Ecto neural progenitor cell (in vitro differentiated cells): ENCODE results near the gene UGP2.
A peak's percentile ranks its signal among the peaks of the same experiment; 100 is the strongest.
"Not testable (repeated sequence)": the region's sequence is repeated elsewhere in the genome, so short reads cannot be mapped to it uniquely, and the experiment has no call there.

ENCODE experiments used
- DNase-seq: peaks from one replicate; pipeline ENCODE4 v3.0.0-alpha.2; 2018; ENCODE audit warnings: low spot score

The UGP2 gene

DNA sequence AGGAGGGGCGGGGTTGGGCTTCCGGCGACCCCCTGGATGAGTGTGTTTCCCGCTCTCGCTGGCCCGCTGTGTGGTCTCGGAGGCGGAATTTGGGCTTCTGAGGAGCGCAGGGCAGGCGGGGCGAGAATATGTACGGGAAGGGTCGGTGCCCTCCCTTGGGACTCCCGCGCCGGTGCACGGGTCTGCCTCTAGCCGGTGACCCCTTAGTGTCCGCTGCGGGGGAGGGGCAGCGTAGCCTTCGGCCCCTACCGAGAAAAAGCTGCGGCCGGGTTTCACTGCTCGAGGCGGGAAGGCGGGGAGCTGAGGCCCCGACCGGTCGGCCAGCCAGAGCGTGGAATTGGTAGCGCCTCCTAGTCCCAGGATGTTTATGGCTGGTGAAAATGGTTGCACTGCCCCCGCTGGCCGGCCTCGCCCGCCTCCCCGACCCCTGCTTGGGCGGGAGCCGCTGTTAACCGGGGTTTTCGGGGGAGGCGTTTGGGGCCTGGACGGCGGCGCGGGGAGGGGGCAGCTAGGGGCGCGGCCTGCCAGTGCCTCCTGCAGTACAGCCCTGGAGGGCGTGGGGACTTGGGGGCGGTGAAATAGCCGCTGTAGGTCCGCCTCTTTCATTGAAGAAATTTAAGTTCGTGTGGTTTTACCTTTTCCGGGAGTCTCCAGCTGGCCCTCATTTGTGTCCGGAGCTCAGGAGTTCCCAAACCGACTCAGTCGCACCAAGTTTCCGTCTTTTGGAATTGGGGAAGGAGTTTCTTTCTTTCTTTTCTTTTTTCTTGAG lies at the start of gene UGP2:
UGP2 (plus strand) TSS at position 643 of the 769 bp plus-strand sequence. CDS start 290 bp downstream, outside the sequence.
- DNase-seq, result peak; percentile 93

DNA sequence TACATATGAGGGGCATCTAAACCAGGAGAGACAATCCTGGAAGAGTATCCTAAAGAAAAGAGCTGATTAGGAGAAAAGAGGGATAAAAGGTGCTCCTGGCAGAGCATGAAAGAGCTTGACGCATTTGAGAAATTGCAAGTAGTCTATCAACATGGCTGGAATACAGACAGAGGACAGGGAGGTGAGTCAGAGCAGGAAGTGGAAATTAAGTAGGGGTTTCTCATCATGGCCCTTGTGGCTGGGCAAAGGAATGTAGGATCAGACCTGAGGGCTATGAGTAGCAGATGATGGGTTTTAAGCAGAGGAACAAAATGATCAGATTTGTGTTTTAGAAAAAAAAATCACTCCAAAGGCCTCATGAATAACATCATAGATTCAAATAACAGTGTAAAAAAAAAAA lies 49.2 kb upstream of the UGP2 start:
- DNase-seq, result no peak

GRCh38 chr2:63796366-63796765 lies 45.3 kb upstream of the UGP2 start:
- DNase-seq, result no peak

- DNase-seq, result no peak
Measured at GRCh38 chr2:63796796-63797195, 44.9 kb upstream of the UGP2 start.

DNA sequence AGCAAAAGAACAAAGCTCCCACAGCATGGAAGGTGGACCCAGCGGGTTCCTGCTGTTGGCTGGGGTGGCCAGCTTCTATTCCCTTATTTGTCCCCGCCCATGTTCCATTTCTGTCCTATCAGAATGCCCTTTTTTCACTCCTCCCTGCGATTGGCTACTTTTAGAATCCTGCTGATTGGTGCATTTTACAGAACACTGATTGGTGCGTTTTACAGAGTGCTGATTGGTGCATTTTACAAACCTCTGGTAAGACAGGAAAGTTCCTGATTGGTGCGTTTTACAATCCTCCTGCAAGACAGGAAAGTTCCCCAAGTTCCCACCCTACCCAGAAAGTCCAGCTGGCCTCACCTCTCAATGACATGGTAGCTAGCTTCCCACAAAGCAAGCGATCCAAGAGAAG lies 40.2 kb upstream of the UGP2 start:
- DNase-seq, result no peak

DNA sequence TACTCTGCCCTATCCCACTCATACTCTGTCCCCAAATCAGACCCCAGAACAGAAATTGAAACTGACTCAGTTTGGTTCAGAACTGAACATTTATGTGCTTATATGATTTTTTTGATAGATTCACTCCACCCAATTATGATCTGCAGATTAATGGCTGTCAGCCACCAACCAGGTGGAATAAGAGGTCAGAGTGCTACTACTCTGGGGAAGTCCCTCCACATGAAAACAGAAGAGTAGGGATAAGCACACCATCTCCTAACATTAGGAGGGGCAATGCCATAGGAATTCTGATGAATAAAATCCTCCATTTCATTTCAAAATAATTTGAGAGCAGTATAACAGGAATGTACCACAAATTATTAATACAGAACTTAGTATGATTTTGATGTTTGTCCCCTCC lies 36.3 kb upstream of the UGP2 start:
- no peak for DNase-seq

GRCh38 chr2:63808036-63808435 lies 33.7 kb upstream of the UGP2 start:
- DNase-seq, result not testable (repeated sequence)

GRCh38 chr2:63808911-63809310 lies 32.8 kb upstream of the UGP2 start:
- DNase-seq, result not testable (repeated sequence)

GRCh38 chr2:63811063-63811462 lies 30.6 kb upstream of the UGP2 start:
- no peak for DNase-seq

GRCh38 chr2:63811870-63812269 lies 29.8 kb upstream of the UGP2 start:
- not testable (repeated sequence) for DNase-seq

- DNase-seq, result no peak
Measured at GRCh38 chr2:63814114-63814513, 27.6 kb upstream of the UGP2 start.

GRCh38 chr2:63817382-63817781 lies 24.3 kb upstream of the UGP2 start:
- no peak for DNase-seq

GRCh38 chr2:63818271-63818670 lies 23.4 kb upstream of the UGP2 start:
- DNase-seq, result no peak

DNA sequence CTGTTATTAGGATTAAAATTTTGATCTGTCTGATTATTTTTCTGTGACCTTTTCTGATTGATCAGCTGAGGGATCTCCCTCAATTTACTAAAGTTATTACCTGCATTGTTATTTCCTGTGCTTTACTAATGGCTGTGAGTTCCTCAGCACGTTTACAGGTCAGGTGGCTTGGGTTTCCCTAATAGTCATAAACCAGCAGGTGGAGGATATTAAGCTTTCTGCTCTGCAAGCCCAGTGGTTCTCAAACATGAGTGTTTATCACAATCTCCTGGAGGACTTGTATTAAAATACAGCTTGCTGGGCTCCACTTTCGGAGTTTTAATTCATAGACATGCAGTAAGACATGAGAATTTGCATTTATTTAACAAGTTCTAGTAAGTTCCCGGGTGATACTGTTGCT lies 22.4 kb upstream of the UGP2 start:
- no peak for DNase-seq

GRCh38 chr2:63819765-63820717 lies 21.7 kb upstream of the UGP2 start:
- no peak for DNase-seq

DNA sequence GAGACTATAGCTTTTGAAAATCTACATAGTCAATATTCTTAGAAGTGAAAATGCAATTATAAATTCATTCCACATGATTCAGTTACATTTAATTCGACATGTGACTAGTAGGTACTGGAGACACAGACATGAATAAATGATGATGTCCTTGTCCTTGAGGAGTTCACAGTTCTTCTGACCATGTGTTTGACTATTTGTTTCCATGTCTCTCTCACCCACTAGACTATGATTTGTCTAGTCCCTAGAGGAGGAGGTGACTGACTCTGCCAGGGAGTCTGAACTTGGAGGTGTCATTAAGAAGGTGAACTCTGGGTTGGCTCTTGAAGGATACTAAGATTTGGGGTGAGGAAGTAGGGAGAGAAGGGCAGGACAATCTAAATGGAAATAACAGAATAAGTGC lies 20.7 kb upstream of the UGP2 start:
- no peak for DNase-seq

GRCh38 chr2:63821396-63821795 lies 20.3 kb upstream of the UGP2 start:
- DNase-seq, result no peak

DNA sequence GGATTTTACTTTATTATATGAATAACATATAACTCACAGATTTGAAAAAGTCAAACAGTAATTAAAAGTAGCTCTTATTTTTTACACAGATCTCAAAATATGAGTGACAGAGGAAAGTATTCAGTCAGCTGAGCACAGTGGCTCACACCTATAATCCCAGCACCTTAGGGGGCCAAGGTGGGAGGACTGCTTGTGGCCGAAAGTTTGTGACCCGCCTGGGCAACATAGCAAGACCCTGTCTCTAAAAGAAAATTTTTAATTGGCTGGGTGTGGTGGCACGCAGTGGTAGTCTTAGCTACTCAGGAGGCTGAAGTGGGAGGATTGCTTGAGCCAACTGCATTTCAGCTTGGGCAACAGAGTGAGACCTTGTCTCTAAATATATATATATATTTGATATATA lies 19.2 kb upstream of the UGP2 start:
- DNase-seq, result no peak

DNA sequence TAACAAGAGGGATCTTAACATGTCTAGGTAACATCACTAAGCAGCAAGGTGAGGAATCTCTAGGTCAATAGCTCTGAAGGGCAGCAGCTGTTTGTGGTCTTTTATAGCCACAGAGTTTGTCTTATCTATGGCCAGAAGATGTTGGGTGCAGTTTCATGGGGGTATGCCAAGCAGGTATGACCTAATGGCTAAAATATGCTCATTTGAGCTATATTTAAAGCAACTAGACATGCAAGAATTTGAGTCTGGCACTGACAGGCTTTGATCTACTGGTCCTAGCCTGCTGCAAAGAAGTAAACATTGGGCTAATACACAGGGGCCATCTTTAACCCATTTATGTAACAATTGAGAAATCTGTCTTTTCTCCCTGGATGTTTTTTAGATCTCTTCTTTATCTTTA lies 13.9 kb upstream of the UGP2 start:
- no peak for DNase-seq

- DNase-seq, result no peak
Measured at GRCh38 chr2:63831176-63831575, 10.5 kb upstream of the UGP2 start.

DNA sequence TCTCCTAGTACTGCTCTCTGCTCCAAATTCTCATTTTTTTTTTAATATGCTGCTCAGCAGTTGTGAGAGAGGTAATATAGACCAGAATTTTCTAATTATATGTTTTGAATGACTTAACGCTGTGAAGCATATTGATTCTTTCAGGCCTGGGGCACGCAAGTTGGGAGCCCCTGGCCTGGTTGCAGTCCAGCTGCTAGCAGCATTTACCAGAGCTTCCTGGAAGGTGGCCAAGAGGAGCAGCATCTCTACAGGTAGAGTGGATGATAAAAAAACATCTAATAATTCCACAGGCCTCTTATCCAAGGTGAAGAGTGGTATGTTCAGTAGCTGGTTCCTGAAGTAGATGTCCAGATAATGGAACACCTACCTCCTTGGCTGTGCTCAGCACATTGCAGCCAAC lies 7.3 kb upstream of the UGP2 start:
- DNase-seq, result no peak

DNA sequence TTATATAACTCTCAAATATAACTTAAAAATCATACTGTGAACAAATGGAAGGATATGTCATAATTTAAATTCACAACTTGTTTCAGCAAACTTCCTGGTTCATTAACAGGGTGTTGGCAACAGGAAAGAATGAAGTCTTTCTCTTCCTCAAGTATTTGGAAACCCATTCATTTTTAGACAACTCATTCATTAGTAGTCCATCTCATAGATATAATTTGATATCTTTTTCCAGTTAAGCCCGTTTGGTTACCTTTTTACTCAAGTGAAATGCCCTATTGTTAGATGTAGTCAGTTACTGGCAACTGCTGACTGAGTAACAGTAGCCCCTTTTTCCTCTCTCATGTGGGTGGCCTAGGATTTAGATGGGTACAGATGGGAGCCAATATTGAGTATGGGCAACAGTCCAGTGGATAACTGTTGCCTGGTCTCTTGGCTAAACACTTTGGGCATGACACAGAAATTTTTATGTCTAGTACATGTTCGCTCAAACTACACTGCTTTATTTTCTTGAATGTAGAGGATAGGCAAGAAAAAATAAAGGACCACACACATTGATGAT lies 4.6 kb upstream of the UGP2 start:
- DNase-seq, result no peak
